ENCODE results near the gene CHST9. TPM values are rescaled to one million over a fixed set of nuclear protein-coding genes. Genes with fewer than 3 reads are reported as not detected.
A peak's percentile ranks its signal among the peaks of the same experiment; 100 is the strongest.

Gene CHST9
- polyA plus RNA-seq, 3 donors = not detected

DNA sequence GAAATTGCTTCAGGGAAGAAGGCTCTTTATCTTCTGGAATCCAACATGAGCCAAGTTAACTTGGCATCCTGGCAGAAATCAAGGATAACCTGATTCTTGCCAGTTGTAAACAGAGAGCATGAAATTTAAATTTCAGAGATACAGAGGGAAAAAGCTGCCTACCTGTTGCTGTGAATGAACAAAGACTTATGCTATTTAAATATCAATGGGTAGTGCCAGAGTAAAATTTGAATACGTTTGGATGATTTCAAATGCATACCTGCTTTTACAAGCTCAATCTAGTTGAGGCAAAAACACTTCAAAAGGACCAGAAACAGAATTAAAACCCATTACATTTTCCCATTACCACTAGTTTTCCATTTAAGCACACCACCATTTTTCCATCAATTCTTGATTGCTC is 60.9 kb downstream of the CHST9 start:
- H3K4me1 ChIP-seq (ENCODE audit: control insufficient read depth in 1 of 2, insufficient read depth in 2 of 2, low read length in 2 of 2) = no peaks in the 10 kb centered on the region
- H3K27me3 ChIP-seq (ENCODE audit: control insufficient read depth in 2 of 2, insufficient read depth in 2 of 2, low read length in 2 of 2) = no peaks in the 10 kb centered on the region
- H3K27ac Mint-ChIP-seq = no peak overlapping the region
- peaks cover 0 to 2% (median 1%) of the 10 kb centered on the region in 3 donors for H3K27me3 Mint-ChIP-seq (ENCODE audit: low read depth in 3 of 3)
- TF ChIP-seq, protein P1, sequence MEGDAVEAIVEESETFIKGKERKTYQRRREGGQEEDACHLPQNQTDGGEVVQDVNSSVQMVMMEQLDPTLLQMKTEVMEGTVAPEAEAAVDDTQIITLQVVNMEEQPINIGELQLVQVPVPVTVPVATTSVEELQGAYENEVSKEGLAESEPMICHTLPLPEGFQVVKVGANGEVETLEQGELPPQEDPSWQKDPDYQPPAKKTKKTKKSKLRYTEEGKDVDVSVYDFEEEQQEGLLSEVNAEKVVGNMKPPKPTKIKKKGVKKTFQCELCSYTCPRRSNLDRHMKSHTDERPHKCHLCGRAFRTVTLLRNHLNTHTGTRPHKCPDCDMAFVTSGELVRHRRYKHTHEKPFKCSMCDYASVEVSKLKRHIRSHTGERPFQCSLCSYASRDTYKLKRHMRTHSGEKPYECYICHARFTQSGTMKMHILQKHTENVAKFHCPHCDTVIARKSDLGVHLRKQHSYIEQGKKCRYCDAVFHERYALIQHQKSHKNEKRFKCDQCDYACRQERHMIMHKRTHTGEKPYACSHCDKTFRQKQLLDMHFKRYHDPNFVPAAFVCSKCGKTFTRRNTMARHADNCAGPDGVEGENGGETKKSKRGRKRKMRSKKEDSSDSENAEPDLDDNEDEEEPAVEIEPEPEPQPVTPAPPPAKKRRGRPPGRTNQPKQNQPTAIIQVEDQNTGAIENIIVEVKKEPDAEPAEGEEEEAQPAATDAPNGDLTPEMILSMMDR (IDR thresholded peaks at IDR 0.05) = no peak
- H3K9me3 ChIP-seq (replicated peaks in 1 of 2; ENCODE audit: control insufficient read depth in 1 of 2, insufficient read depth in 1 of 2, low read length in 2 of 2) = no peaks in the 10 kb centered on the region
- no peaks in the 10 kb centered on the region for H3K36me3 Mint-ChIP-seq
- H3K79me2 ChIP-seq (ENCODE audit: insufficient read depth, low read length) = no peaks in the 10 kb centered on the region
- no peaks in the 10 kb centered on the region for H3K36me3 ChIP-seq (replicated peaks in 1 of 2; ENCODE audit: control insufficient read depth in 1 of 2, insufficient read depth in 2 of 2, low read length in 2 of 2)
- H3K27ac ChIP-seq (ENCODE audit: low read depth in 1 of 2, low read length in 2 of 2) = no peak overlapping the region
- H3K4me1 Mint-ChIP-seq = no peaks in the 10 kb centered on the region
- no peak overlapping the region for H3K4me3 ChIP-seq (replicated peaks in 1 of 3; ENCODE audit: low read depth in 2 of 3, low read length in 3 of 3)
- H3K9ac ChIP-seq (ENCODE audit: insufficient read depth, low read length, poor library complexity, severe bottlenecking) = no peak overlapping the region
- no peak overlapping the region for H3K4me3 Mint-ChIP-seq
- DNase-seq = no peak
- H4K20me1 ChIP-seq (ENCODE audit: insufficient read depth, low read length) = no peaks in the 10 kb centered on the region
- H2AFZ ChIP-seq (ENCODE audit: insufficient read depth, low read depth, low read length, poor library complexity, severe bottlenecking) = no peak overlapping the region
- no CpG with 5 or more reads among the region's 1 CpG for WGBS (ENCODE audit: insufficient coverage)
- intact Hi-C loops (cut with micrococcal nuclease) = no loop called here
- H3K9me3 Mint-ChIP-seq = peaks cover 0 to 2% (median 0%) of the 10 kb centered on the region in 7 donors
- no peak overlapping the region for H3K4me2 ChIP-seq (replicated peaks; ENCODE audit: extremely low read depth, low read length, poor library complexity, severe bottlenecking)

GRCh38 chr18:27121108-27121507 is 64.0 kb downstream of the CHST9 start:
- no peaks in the 10 kb centered on the region for H3K27me3 ChIP-seq (ENCODE audit: control insufficient read depth in 2 of 2, insufficient read depth in 2 of 2, low read length in 2 of 2)
- Mint-ChIP-seq H3K9me3 (peaks cover 0 to 2% (median 0%) of the 10 kb centered on the region in 7 donors), H3K36me3 (no peaks in the 10 kb centered on the region), H3K4me1 (no peaks in the 10 kb centered on the region), H3K4me3 (no peak overlapping the region), H3K27ac (peak overlapping the region in 1 of 7 donors; percentile 42), H3K27me3 (ENCODE audit: low read depth in 3 of 3) (peaks cover 0 to 2% (median 1%) of the 10 kb centered on the region in 3 donors)
- H3K4me1 ChIP-seq (ENCODE audit: control insufficient read depth in 1 of 2, insufficient read depth in 2 of 2, low read length in 2 of 2) = no peaks in the 10 kb centered on the region
- no peaks in the 10 kb centered on the region for H3K36me3 ChIP-seq (replicated peaks in 1 of 2; ENCODE audit: control insufficient read depth in 1 of 2, insufficient read depth in 2 of 2, low read length in 2 of 2)
- no peak for DNase-seq
- TF ChIP-seq, protein P1 (IDR thresholded peaks at IDR 0.05) = no peak
- H3K79me2 ChIP-seq (ENCODE audit: insufficient read depth, low read length) = no peaks in the 10 kb centered on the region
- H3K27ac ChIP-seq (ENCODE audit: low read depth in 1 of 2, low read length in 2 of 2) = no peak overlapping the region
- intact Hi-C loops (cut with micrococcal nuclease) = no loop called here
- H3K4me3 ChIP-seq (replicated peaks in 1 of 3; ENCODE audit: low read depth in 2 of 3, low read length in 3 of 3) = no peak overlapping the region
- WGBS (ENCODE audit: insufficient coverage) = no CpG with 5 or more reads among the region's 1 CpG
- no peaks in the 10 kb centered on the region for H4K20me1 ChIP-seq (ENCODE audit: insufficient read depth, low read length)
- H3K4me2 ChIP-seq (replicated peaks; ENCODE audit: extremely low read depth, low read length, poor library complexity, severe bottlenecking) = no peak overlapping the region
- no peak overlapping the region for H2AFZ ChIP-seq (ENCODE audit: insufficient read depth, low read depth, low read length, poor library complexity, severe bottlenecking)
- no peak overlapping the region for H3K9ac ChIP-seq (ENCODE audit: insufficient read depth, low read length, poor library complexity, severe bottlenecking)
- H3K9me3 ChIP-seq (replicated peaks in 1 of 2; ENCODE audit: control insufficient read depth in 1 of 2, insufficient read depth in 1 of 2, low read length in 2 of 2) = no peaks in the 10 kb centered on the region
